Keratinocyte (primary cell): Measurements from ENCODE around the gene SKA1. TPM values are rescaled to one million over a fixed set of nuclear protein-coding genes. Genes with fewer than 3 reads are reported as not detected.

Experiments
- DNase-seq: peaks from one replicate; pipeline ENCODE4 v3.0.0-alpha.2; 2011; ENCODE audit warnings: low read depth, missing footprints, low spot score
- FAIRE-seq: peaks from 2 replicates; lab custom pipeline; 2011; peaks lifted over from hg19 to GRCh38; lab: Jason Lieb, UNC
- H2AFZ ChIP-seq: 2 replicates; pipeline ENCODE4 v1.6.0; 2012; ENCODE audit warnings: low read length, control low read depth, inconsistent platforms; ENCODE audit not compliant: control insufficient read depth
- H3K27ac ChIP-seq: 2 replicates; pipeline ENCODE4 v1.5.1; 2011; ENCODE audit warnings: low read length; ENCODE audit not compliant: control insufficient read depth, insufficient read depth
- H3K27me3 ChIP-seq: 3 replicates; pipeline ENCODE4 v1.6.0; 2011; ENCODE audit warnings: low read length; ENCODE audit not compliant: control insufficient read depth, insufficient read depth; ENCODE audit errors: extremely low read depth
- H3K36me3 ChIP-seq, 2 experiments: 2 replicates in 1 of 2; 3 replicates in 1 of 2; pipeline ENCODE4 v1.5.1; 2011; ENCODE audit warnings: low read length in 2 of 2, mild to moderate bottlenecking in 1 of 2; ENCODE audit not compliant: control insufficient read depth in 2 of 2, insufficient read depth in 2 of 2; ENCODE audit errors: extremely low read depth in 1 of 2
- H3K4me1 ChIP-seq: 3 replicates; pipeline ENCODE4 v1.5.1; 2011; ENCODE audit warnings: low read length; ENCODE audit not compliant: control insufficient read depth, insufficient read depth; ENCODE audit errors: extremely low read depth
- H3K4me2 ChIP-seq: 3 replicates; pipeline ENCODE4 v1.6.0; 2011; ENCODE audit warnings: low read depth, low read length; ENCODE audit not compliant: control insufficient read depth, insufficient read depth; ENCODE audit errors: extremely low read depth
- H3K4me3 ChIP-seq, 3 experiments: fragments of 200-600 bp in 1 of 3; sonication (generic) in 1 of 3; 2 replicates in 2 of 3; 3 replicates in 1 of 3; pipeline ENCODE4 v1.5.1; 2011 to 2016; ENCODE audit warnings: low read length in 3 of 3, mild to moderate bottlenecking in 3 of 3, control low read depth in 2 of 3, inconsistent platforms in 1 of 3, low read depth in 1 of 3, mixed read lengths in 1 of 3, mixed run types in 1 of 3, moderate library complexity in 1 of 3; ENCODE audit not compliant: control insufficient read depth in 2 of 3, insufficient read depth in 2 of 3; ENCODE audit errors: extremely low read depth in 1 of 3
- H3K79me2 ChIP-seq: 2 replicates; pipeline ENCODE4 v1.6.0; 2012; ENCODE audit warnings: low read length; ENCODE audit not compliant: control insufficient read depth, insufficient read depth
- H3K9ac ChIP-seq: 3 replicates; pipeline ENCODE4 v1.6.0; 2011; ENCODE audit warnings: low read length; ENCODE audit not compliant: control insufficient read depth, insufficient read depth; ENCODE audit errors: extremely low read depth
- H3K9me1 ChIP-seq: 3 replicates; pipeline ENCODE4 v1.6.0; 2011; ENCODE audit warnings: low read length; ENCODE audit not compliant: control insufficient read depth, insufficient read depth; ENCODE audit errors: extremely low read depth
- H3K9me3 ChIP-seq: 2 replicates; pipeline ENCODE4 v1.5.1; 2012; ENCODE audit warnings: low read depth, low read length; ENCODE audit not compliant: control insufficient read depth
- H4K20me1 ChIP-seq: 3 replicates; pipeline ENCODE4 v1.6.0; 2011; ENCODE audit warnings: low read length; ENCODE audit not compliant: control insufficient read depth, insufficient read depth; ENCODE audit errors: extremely low read depth
- EZH2 ChIP-seq: IDR thresholded peaks from one replicate; pipeline ENCODE4 v1.6.1; 2012; ENCODE audit warnings: inconsistent platforms, mild to moderate bottlenecking, low read length, moderate library complexity
- dilution Hi-C: fragments of 300-500 bp; cut with MboI; formaldehyde crosslinking; loops from one replicate; pipeline ENCODE4 v1.7.0; 2020; ENCODE audit warnings: low sequenced_read_pairs; ENCODE audit not compliant: extremely low pct_ligation_motif_present
- polyA plus RNA-seq, 5 experiments: library from polyadenylated mRNA; depleted of rRNA in 3 of 5; stranded (reverse) in 3 of 5; stranded (forward) in 1 of 5; unstranded in 1 of 5; fragments of >200 nt; gene quantifications; 1 replicate in 1 of 5; 2 replicates in 3 of 5; 3 replicates in 1 of 5; pipeline versions ENCODE4 v1.2.1 to v1.2.3, GENCODE V29; 2011 to 2012; ENCODE audit warnings: missing spikeins in 2 of 5, low read depth in 1 of 5, low replicate concordance in 1 of 5
- TF ChIP-seq, protein P1 (sequence below), 3 experiments: IDR thresholded peaks in 1 of 3; conservative IDR thresholded peaks in 1 of 3; optimal IDR thresholded peaks in 1 of 3; 2 replicates in 2 of 3; 3 replicates in 1 of 3; pipeline versions ENCODE3 to v1.5.1; 2011; ENCODE audit warnings: low read length in 3 of 3, mild to moderate bottlenecking in 3 of 3, moderate library complexity in 2 of 3, control low read depth in 1 of 3, inconsistent platforms in 1 of 3; ENCODE audit not compliant: insufficient read depth in 2 of 3; ENCODE audit errors: extremely low read depth in 1 of 3

Gene SKA1
- polyA plus RNA-seq, 1 donor (not counting 4 experiments of a cell fraction or from before 2014, with no cell fraction given), result 8.4 TPM

DNA sequence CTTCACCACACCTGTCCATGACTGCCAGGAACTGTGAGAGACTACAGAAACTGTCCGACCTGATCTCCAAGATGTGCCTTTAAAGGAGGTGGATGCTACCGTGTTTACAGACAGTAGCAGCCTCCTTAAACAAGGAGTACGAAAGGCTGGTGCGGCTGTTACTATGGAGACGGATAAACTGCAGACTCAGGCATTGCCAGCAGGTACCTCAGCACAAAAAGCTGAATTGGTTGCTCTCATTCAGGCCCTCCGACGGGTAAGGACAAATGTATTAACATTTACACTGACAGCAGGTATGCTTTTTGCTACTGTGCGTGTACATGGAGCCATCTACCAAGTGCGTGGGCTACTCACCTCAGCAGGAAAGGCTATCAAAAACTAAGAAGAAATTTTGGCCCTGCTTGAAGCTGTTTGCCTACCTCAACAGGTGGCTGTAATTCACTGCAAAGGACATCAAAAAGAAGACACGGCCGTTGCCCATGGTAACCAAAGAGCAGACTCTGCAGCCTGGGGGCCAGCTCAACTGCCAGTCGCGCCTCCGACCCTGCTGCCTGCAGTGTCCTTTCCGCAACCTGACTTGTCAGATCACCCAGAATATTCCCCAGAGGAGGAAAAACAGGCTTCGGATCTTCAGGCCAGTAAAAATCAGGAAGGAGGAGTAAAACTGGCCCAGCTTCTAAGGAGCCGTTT is 30.9 kb downstream of the SKA1 start:
- FAIRE-seq, result no peak

DNA sequence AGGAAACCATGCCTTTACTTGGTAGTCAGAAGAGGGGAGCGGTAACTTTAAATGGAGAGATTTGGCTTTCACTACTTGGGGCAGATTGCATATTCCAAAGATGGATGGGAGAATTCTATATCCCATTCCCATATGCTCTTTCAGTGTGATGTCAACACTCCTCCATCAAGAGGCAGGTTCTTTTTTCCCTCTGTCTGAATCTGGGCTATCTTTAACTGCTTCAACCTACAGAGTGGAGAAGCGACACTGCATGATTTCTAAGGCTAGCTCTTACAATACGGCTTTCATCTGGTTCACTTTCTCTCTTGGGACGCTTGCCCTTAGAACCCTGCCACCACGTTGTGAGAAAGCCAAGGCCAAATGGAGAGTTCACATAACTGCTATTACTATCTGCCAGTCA is 34.4 kb downstream of the SKA1 start:
- H3K27me3 ChIP-seq, result peaks cover 4% of the 10 kb centered on the region
- DNase-seq (no peak), FAIRE-seq (no peak)
- peaks cover 9% of the 10 kb centered on the region for H3K4me1 ChIP-seq
- no peak overlapping the region for H3K9ac ChIP-seq
- no peak overlapping the region for H3K27ac ChIP-seq
- TF ChIP-seq, protein P1, sequence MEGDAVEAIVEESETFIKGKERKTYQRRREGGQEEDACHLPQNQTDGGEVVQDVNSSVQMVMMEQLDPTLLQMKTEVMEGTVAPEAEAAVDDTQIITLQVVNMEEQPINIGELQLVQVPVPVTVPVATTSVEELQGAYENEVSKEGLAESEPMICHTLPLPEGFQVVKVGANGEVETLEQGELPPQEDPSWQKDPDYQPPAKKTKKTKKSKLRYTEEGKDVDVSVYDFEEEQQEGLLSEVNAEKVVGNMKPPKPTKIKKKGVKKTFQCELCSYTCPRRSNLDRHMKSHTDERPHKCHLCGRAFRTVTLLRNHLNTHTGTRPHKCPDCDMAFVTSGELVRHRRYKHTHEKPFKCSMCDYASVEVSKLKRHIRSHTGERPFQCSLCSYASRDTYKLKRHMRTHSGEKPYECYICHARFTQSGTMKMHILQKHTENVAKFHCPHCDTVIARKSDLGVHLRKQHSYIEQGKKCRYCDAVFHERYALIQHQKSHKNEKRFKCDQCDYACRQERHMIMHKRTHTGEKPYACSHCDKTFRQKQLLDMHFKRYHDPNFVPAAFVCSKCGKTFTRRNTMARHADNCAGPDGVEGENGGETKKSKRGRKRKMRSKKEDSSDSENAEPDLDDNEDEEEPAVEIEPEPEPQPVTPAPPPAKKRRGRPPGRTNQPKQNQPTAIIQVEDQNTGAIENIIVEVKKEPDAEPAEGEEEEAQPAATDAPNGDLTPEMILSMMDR (optimal IDR thresholded peaks at IDR 0.05 in 1 of 3, IDR thresholded peaks at IDR 0.05 in 1 of 3, conservative IDR thresholded peaks at IDR 0.05 in 1 of 3; ENCODE audit: extremely low read depth in 1 of 3, insufficient read depth in 2 of 3, low read length in 3 of 3), result no peak
- no peak for TF ChIP-seq EZH2
- H3K9me1 ChIP-seq, result no peaks in the 10 kb centered on the region
- no peak overlapping the region for H2AFZ ChIP-seq
- dilution Hi-C loops, result no loop called here
- no peaks in the 10 kb centered on the region for H3K79me2 ChIP-seq
- no peak overlapping the region for H3K4me3 ChIP-seq
- H4K20me1 ChIP-seq, result no peaks in the 10 kb centered on the region
- no peaks in the 10 kb centered on the region for H3K36me3 ChIP-seq
- no peaks in the 10 kb centered on the region for H3K9me3 ChIP-seq
- H3K4me2 ChIP-seq, result no peak overlapping the region

More for the DNA sequence above, 30.9 kb downstream of the SKA1 start:
- no peak overlapping the region for H3K9ac ChIP-seq
- TF ChIP-seq, protein P1 (optimal IDR thresholded peaks at IDR 0.05 in 1 of 3, IDR thresholded peaks at IDR 0.05 in 1 of 3, conservative IDR thresholded peaks at IDR 0.05 in 1 of 3; ENCODE audit: extremely low read depth in 1 of 3, insufficient read depth in 2 of 3, low read length in 3 of 3), result no peak
- TF ChIP-seq EZH2, result no peak
- H4K20me1 ChIP-seq, result no peaks in the 10 kb centered on the region
- no peak overlapping the region for H3K4me2 ChIP-seq
- peaks cover 13% of the 10 kb centered on the region for H3K4me1 ChIP-seq
- dilution Hi-C loops, result no loop called here
- H3K4me3 ChIP-seq, result no peak overlapping the region
- no peaks in the 10 kb centered on the region for H3K79me2 ChIP-seq
- H3K9me3 ChIP-seq, result no peaks in the 10 kb centered on the region
- H3K9me1 ChIP-seq, result no peaks in the 10 kb centered on the region
- DNase-seq, result no peak
- H3K36me3 ChIP-seq, result no peaks in the 10 kb centered on the region
- no peak overlapping the region for H2AFZ ChIP-seq
- no peak overlapping the region for H3K27ac ChIP-seq
- H3K27me3 ChIP-seq, result peaks cover 4% of the 10 kb centered on the region
